Epithelial cell of proximal tubule (primary cell): ENCODE data around the gene TELO2. TPM values are rescaled to one million over a fixed set of nuclear protein-coding genes. Genes with fewer than 3 reads are reported as not detected.

Source experiments
- DNase-seq: peaks from one replicate; pipeline ENCODE4 v3.0.0-alpha.2; 2011; ENCODE audit warnings: low read depth
- H3K4me3 ChIP-seq: 2 replicates; pipeline ENCODE4 v1.5.1; 2011; ENCODE audit warnings: low read depth, mild to moderate bottlenecking, low read length
- CTCF ChIP-seq: conservative IDR thresholded peaks from 2 replicates; pipeline ENCODE4 v1.5.1; 2012; ENCODE audit warnings: low read depth, mild to moderate bottlenecking, low read length
- total RNA-seq: library from RNA; depleted of rRNA; stranded (reverse); fragments of >200 nt; gene quantifications from 2 replicates; pipeline ENCODE4 v1.2.3, GENCODE V29; 2015

The TELO2 gene
- total RNA-seq, 1 donor from 2014 or later = 33.5 TPM

GRCh38 chr16:1548727-1549126 lies 55.6 kb downstream of the TELO2 start:
- no peak for DNase-seq
- H3K4me3 ChIP-seq = no peak overlapping the region
- no peak for TF ChIP-seq CTCF

DNA sequence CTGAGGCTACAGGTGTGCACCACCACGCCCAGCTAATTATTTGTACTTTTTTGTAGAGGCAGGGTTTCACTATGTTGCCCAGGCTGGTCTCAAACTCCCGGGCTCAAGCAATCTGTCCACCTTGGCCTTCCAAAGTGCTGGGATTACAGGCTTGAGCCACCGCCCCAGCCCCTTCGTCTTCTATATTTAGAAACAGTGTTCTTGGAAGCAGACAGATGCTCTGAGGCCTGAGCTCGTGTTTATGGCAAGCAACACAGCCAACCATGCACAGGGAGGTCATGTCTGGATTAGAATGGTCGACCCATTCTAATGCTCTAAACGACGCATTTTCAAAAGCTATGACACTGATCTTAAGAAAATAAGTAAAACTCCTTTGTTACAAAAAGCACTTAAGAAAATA lies 56.9 kb downstream of the TELO2 start:
- no peak overlapping the region for H3K4me3 ChIP-seq
- TF ChIP-seq CTCF = no peak
- no peak for DNase-seq

GRCh38 chr16:1550696-1551095 lies 57.5 kb downstream of the TELO2 start:
- H3K4me3 ChIP-seq = no peak overlapping the region
- TF ChIP-seq CTCF = no peak
- no peak for DNase-seq

GRCh38 chr16:1551166-1551565 lies 58.0 kb downstream of the TELO2 start:
- DNase-seq = no peak
- TF ChIP-seq CTCF = no peak
- no peak overlapping the region for H3K4me3 ChIP-seq

GRCh38 chr16:1552129-1552528 lies 59.0 kb downstream of the TELO2 start:
- no peak for TF ChIP-seq CTCF
- H3K4me3 ChIP-seq = no peak overlapping the region
- no peak for DNase-seq

- H3K4me3 ChIP-seq = no peak overlapping the region
- DNase-seq = no peak
- TF ChIP-seq CTCF = no peak
These were observed 61.0 kb downstream of the TELO2 start for GRCh38 chr16:1553946-1554825.
